ENCODE data around the gene ANKRD13B.
A peak's percentile ranks its signal among the peaks of the same experiment; 100 is the strongest.

The ANKRD13B gene

GRCh38 chr17:29596811-29597210, 3.9 kb downstream of the ANKRD13B start:
- no peak for DNase-seq

GRCh38 chr17:29597361-29598172, 4.6 kb downstream of the ANKRD13B start:
- no peak for DNase-seq

GRCh38 chr17:29603109-29603674, 10.3 kb downstream of the ANKRD13B start:
- no peak for DNase-seq

GRCh38 chr17:29607557-29608195, 14.7 kb downstream of the ANKRD13B start:
- no peak for DNase-seq

DNA sequence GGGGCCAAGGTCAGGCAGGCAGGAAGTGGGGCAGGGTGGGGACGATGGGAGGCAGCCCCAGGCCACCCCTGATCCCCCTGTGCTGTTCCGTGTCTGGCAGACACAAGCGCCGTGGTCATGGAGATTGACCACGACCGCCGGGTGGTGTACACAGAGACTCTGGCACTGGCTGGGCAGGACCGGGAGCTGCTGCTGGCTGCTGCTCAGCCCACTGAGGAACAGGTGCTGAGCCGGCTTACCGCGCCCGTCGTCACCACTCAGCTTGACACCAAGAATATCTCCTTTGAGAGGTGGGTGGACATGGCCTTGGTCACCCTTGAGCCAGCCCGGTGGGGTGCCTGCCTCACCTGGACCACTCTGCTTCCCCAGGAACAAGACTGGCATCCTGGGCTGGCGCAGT, 16.1 kb downstream of the ANKRD13B start:
- DNase-seq = no peak

- no peak for DNase-seq
Observed at GRCh38 chr17:29610395-29610794, 17.5 kb downstream of the ANKRD13B start.

DNA sequence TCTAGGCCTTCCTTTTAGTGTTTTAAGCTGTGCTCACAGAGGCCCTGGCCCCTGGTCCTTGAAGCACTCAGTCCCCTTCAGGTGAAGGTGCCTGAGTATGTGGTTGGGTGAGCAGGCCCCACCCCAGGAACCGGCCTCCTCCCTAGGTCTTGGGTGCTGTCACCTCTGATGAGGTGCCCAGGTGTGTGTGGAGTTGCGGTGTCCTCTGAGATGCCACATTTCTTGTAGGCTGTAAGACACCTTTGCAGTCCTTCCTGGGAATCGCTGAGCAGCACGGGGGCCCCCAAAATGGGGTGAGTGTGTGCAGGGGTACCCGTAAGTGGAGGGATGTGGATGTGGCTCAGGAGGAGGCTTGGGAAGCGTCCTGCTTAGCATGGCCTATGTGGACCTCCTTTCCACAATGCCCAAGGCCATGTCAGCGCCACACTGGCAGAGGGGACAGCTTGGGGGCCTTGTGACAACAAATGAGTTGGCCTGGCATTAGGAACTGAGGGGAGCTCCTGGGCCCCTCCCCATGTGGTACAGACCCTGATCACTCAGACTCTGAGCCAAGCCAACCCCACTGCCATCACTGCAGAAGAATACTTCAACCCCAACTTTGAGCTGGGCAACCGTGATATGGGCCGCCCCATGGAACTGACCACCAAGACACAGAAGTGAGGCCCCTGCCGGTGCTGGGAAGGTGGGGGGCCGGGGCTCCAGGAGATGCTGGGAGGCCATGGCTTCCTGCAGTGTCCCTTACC, 18.6 kb downstream of the ANKRD13B start:
- DNase-seq = no peak

DNA sequence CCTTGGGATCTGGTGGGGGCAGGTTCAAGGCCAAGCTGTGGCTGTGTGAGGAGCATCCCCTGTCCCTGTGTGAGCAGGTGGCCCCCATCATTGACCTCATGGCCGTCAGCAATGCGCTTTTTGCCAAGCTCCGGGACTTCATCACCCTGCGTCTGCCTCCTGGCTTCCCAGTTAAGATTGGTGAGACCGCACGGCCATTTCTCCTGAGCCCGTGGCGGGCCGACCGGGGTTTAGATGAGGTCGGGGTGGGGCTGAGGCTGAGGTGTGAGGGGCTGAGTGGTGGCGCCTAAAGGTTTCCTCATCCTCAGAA, 19.1 kb downstream of the ANKRD13B start:
- no peak for DNase-seq

- DNase-seq = no peak
Observed at GRCh38 chr17:29612404-29613280, 19.7 kb downstream of the ANKRD13B start.

DNA sequence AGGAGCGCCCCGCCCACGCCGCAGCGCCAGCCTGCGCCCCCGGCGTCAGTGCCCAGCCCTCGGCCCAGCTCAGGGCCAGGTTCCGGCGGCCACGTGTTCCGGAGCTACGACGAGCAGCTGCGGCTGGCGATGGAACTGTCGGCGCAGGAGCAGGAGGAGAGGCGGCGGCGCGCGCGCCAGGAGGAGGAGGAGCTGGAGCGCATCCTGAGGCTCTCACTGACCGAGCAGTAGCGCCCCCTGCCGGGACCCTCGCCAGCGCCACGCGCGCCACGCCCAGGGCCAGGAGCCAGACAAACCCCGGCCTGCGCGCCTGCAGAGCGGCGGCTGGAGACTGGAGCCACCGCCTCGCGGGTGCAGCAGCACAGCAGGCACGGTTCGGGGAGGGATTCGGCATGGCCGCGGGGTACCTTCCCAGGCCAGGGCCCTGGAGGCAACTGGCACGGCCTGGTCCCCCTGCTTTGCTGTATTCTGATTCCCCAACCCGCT, 20.5 kb downstream of the ANKRD13B start:
- no peak for DNase-seq

- DNase-seq = no peak
Observed at GRCh38 chr17:29613856-29614255, 20.9 kb downstream of the ANKRD13B start.

DNA sequence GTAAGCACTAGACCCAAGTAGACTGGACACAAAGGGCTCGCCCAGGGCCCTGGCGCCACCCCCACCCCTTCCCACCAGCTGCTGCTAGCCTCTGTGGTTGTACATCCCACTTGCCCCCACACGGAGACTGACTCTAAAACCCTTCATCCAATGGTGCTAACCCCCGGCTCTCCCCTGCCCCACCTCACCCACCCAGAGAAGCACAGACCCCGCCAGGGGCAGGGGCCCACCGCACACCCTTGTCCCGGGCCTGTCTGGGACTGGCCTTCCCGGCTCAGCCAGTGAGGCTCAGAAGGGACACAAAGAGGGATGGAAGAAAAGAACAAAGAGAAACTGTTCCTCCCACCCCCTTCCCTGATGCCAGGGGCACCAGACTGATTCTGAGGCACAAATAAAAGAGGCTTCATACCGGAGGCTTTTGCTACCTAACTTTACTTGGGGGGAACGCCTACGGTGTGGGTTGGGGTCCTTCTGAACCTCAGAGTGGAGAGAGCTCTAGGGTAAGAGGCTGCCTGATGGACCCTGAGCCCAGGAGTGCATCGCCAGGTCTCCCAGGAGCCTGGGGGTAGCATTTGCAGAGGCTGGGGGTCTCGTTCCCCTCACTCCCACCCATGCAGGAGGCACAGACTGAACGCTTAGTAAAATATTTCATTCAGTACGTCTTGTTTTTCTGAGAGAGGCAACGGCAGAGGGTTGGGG, 21.6 kb downstream of the ANKRD13B start:
- no peak for DNase-seq

GRCh38 chr17:29615048-29615385, 22.1 kb downstream of the ANKRD13B start:
- no peak for DNase-seq

- peak; percentile 88 for DNase-seq
Observed at GRCh38 chr17:29615492-29616299, 22.8 kb downstream of the ANKRD13B start.

GRCh38 chr17:29616300-29617048, 23.5 kb downstream of the ANKRD13B start:
- peak; percentile 44 for DNase-seq

GRCh38 chr17:29617125-29617480, 24.2 kb downstream of the ANKRD13B start:
- peak; percentile 89 for DNase-seq

- peak; percentile 72 for DNase-seq
Observed at GRCh38 chr17:29617481-29618271, 24.7 kb downstream of the ANKRD13B start.

DNA sequence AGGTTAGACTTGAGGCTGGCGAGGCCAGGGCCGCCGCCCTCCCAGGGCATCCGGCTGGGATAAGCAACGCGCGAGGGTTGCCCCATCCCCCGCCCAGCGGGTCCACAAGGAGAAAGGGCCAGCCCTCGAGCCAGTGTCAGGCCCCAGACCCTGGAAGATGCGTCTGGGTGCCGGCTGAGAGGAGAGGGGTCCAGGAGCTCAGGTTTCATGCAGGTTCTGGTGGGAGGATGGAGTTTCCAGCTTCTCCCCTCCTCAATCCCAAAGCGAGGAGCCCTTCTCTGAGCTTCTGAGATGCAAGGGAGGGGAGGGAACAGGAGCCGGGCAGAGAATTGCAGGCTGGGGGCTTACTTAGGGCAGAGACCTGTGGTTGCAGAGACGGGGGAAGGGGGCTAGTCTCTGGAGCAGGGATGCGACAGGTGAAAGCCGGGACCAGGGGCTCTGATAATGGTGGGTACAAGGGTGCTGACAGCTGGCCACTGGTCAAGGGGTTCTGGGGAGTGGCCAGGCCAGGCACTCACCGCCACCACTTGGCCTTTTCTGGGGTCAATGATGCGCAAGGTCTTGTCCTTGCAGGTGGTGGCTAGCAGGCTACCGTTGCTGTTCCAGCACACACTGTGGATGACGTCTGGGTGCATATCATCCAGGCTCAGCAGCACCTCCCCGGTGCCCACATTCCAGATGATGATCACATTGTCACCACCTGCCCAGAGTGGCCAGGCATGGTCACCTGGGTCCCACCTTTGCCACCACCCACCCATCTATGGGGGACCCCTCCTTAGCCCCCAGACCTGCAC, 25.5 kb downstream of the ANKRD13B start:
- DNase-seq = no peak

DNA sequence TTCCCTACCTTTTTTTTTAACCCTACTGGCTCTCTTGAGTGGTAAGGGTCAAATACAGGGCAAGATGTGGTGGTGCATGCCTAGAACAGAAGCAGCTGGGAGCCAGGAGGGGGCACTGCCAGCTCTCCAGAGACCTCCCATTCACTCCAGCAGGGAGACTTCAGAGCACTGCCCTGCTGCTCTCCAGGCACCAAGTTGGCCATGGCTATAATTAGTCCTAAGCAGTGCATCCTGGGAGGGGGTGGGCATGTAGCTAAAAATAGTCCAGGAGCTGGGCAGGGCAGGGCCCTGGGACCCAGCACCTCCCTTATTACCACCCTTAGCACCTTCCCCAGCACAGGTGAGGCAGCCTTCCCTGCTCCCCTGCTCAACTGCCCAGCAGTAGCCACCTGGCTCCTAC, 26.3 kb downstream of the ANKRD13B start:
- peak; percentile 33 for DNase-seq
